ENCODE data around the gene MAP2K1.
A peak's percentile ranks its signal among the peaks of the same experiment; 100 is the strongest.
"Not testable (repeated sequence)": the region's sequence is repeated elsewhere in the genome, so short reads cannot be mapped to it uniquely, and the experiment has no call there.

Gene MAP2K1

GRCh38 chr15:66454143-66454542, 67.4 kb downstream of the MAP2K1 start:
- peaks cover 9% of the 10 kb centered on the region for H3F3A ChIP-seq (ENCODE audit: control insufficient read depth, insufficient read depth)
- no peaks in the 10 kb centered on the region for H4K20me1 ChIP-seq (ENCODE audit: control insufficient read depth, insufficient read depth, low read depth, low read length)
- TF ChIP-seq EZH2phosphoT487 (IDR thresholded peaks at IDR 0.05; ENCODE audit: borderline replicate concordance, low read length) (no peak), CTCF (IDR thresholded peaks at IDR 0.05; ENCODE audit: low read depth, low read length, poor library complexity, severe bottlenecking) (no peak)
- no peaks in the 10 kb centered on the region for H3K27me3 ChIP-seq (ENCODE audit: control insufficient read depth, low read length)
- H3K79me2 ChIP-seq (ENCODE audit: control insufficient read depth, low read length): peaks cover 29% of the 10 kb centered on the region
- no peak overlapping the region for H3K27ac ChIP-seq (ENCODE audit: low read depth, low read length)
- H3K36me3 ChIP-seq (ENCODE audit: control insufficient read depth, low read length): peaks cover 38% of the 10 kb centered on the region
- H3K4me1 ChIP-seq (ENCODE audit: control insufficient read depth, low read length): peaks cover 54% of the 10 kb centered on the region
- no peak overlapping the region for H3K4me2 ChIP-seq (ENCODE audit: low read length)
- no peak overlapping the region for H3K4me3 ChIP-seq (ENCODE audit: low read length)
- no peaks in the 10 kb centered on the region for H3K9me3 ChIP-seq (ENCODE audit: control insufficient read depth, insufficient read depth, low read length)
- no peaks in the 10 kb centered on the region for H3K9me2 ChIP-seq (replicated peaks; ENCODE audit: control insufficient read depth, low read length)

- Histone ChIP-seq H3K9me3 (ENCODE audit: control insufficient read depth, insufficient read depth, low read length) (no peaks in the 10 kb centered on the region), H3K79me2 (ENCODE audit: control insufficient read depth, low read length) (peaks cover 36% of the 10 kb centered on the region), H4K20me1 (ENCODE audit: control insufficient read depth, insufficient read depth, low read depth, low read length) (no peaks in the 10 kb centered on the region), H3K9me2 (replicated peaks; ENCODE audit: control insufficient read depth, low read length) (no peaks in the 10 kb centered on the region), H3K4me2 (ENCODE audit: low read length) (peak overlapping the region; percentile 86), H3K4me1 (ENCODE audit: control insufficient read depth, low read length) (peaks cover 65% of the 10 kb centered on the region), H3F3A (ENCODE audit: control insufficient read depth, insufficient read depth) (peaks cover 9% of the 10 kb centered on the region), H3K27ac (ENCODE audit: low read depth, low read length) (peak overlapping the region; percentile 63), H3K4me3 (ENCODE audit: low read length) (peak overlapping the region; percentile 57), H3K36me3 (ENCODE audit: control insufficient read depth, low read length) (peaks cover 49% of the 10 kb centered on the region), H3K27me3 (ENCODE audit: control insufficient read depth, low read length) (no peaks in the 10 kb centered on the region)
- TF ChIP-seq CTCF (IDR thresholded peaks at IDR 0.05; ENCODE audit: low read depth, low read length, poor library complexity, severe bottlenecking): no peak
- no peak for TF ChIP-seq EZH2phosphoT487 (IDR thresholded peaks at IDR 0.05; ENCODE audit: borderline replicate concordance, low read length)
These were observed 69.5 kb downstream of the MAP2K1 start for GRCh38 chr15:66456211-66456610.

- H3K27ac ChIP-seq (ENCODE audit: low read depth, low read length): peak overlapping the region; percentile 37
- peaks cover 45% of the 10 kb centered on the region for H3K36me3 ChIP-seq (ENCODE audit: control insufficient read depth, low read length)
- H3K4me3 ChIP-seq (ENCODE audit: low read length): no peak overlapping the region
- TF ChIP-seq EZH2phosphoT487 (IDR thresholded peaks at IDR 0.05; ENCODE audit: borderline replicate concordance, low read length): no peak
- no peak for TF ChIP-seq CTCF (IDR thresholded peaks at IDR 0.05; ENCODE audit: low read depth, low read length, poor library complexity, severe bottlenecking)
- H3K4me1 ChIP-seq (ENCODE audit: control insufficient read depth, low read length): peaks cover 52% of the 10 kb centered on the region
- H3K79me2 ChIP-seq (ENCODE audit: control insufficient read depth, low read length): peaks cover 36% of the 10 kb centered on the region
- H3F3A ChIP-seq (ENCODE audit: control insufficient read depth, insufficient read depth): 0 out of 2 replicates have a peak, but pooled peaks cover 3% of the 10 kb centered on the region
- H3K9me3 ChIP-seq (ENCODE audit: control insufficient read depth, insufficient read depth, low read length): no peaks in the 10 kb centered on the region
- H3K4me2 ChIP-seq (ENCODE audit: low read length): 0 out of 2 replicates have a peak overlapping the region, but pooled peaks have one; percentile 4
- H3K27me3 ChIP-seq (ENCODE audit: control insufficient read depth, low read length): no peaks in the 10 kb centered on the region
- H3K9me2 ChIP-seq (replicated peaks; ENCODE audit: control insufficient read depth, low read length): no peaks in the 10 kb centered on the region
- H4K20me1 ChIP-seq (ENCODE audit: control insufficient read depth, insufficient read depth, low read depth, low read length): no peaks in the 10 kb centered on the region
These were observed 73.3 kb downstream of the MAP2K1 start for GRCh38 chr15:66459818-66460615.

- H3K9me3 ChIP-seq (ENCODE audit: control insufficient read depth, insufficient read depth, low read length); H4K20me1 ChIP-seq (ENCODE audit: control insufficient read depth, insufficient read depth, low read depth, low read length); H3F3A ChIP-seq (ENCODE audit: control insufficient read depth, insufficient read depth); H3K27ac ChIP-seq (ENCODE audit: low read depth, low read length); H3K9me2 ChIP-seq (replicated peaks; ENCODE audit: control insufficient read depth, low read length); H3K4me3 ChIP-seq (ENCODE audit: low read length); H3K4me2 ChIP-seq (ENCODE audit: low read length); H3K27me3 ChIP-seq (ENCODE audit: control insufficient read depth, low read length): not testable (repeated sequence)
- H3K36me3 ChIP-seq (ENCODE audit: control insufficient read depth, low read length): peaks cover 41% of the 10 kb centered on the region
- H3K4me1 ChIP-seq (ENCODE audit: control insufficient read depth, low read length): peaks cover 39% of the 10 kb centered on the region
- H3K79me2 ChIP-seq (ENCODE audit: control insufficient read depth, low read length): peaks cover 28% of the 10 kb centered on the region
These were observed 74.6 kb downstream of the MAP2K1 start for GRCh38 chr15:66461294-66461693.
